LNCaP clone FGC (cell line): ENCODE data around the gene RPL18.

Experiments used
- DNase-seq: peaks from one replicate; pipeline ENCODE4 v3.0.0-alpha.2; 2011; ENCODE audit warnings: low read depth
- H3K4me3 ChIP-seq: 2 replicates; pipeline ENCODE4 v1.5.1; 2011; ENCODE audit warnings: mild to moderate bottlenecking, low read depth, low read length, control low read depth
- TF ChIP-seq, protein P1 (sequence below): IDR thresholded peaks from 2 replicates; pipeline ENCODE4 v1.5.1; 2012; ENCODE audit warnings: mild to moderate bottlenecking; ENCODE audit not compliant: control insufficient read depth, insufficient read depth; ENCODE audit errors: extremely low read depth

RPL18 gene

DNA sequence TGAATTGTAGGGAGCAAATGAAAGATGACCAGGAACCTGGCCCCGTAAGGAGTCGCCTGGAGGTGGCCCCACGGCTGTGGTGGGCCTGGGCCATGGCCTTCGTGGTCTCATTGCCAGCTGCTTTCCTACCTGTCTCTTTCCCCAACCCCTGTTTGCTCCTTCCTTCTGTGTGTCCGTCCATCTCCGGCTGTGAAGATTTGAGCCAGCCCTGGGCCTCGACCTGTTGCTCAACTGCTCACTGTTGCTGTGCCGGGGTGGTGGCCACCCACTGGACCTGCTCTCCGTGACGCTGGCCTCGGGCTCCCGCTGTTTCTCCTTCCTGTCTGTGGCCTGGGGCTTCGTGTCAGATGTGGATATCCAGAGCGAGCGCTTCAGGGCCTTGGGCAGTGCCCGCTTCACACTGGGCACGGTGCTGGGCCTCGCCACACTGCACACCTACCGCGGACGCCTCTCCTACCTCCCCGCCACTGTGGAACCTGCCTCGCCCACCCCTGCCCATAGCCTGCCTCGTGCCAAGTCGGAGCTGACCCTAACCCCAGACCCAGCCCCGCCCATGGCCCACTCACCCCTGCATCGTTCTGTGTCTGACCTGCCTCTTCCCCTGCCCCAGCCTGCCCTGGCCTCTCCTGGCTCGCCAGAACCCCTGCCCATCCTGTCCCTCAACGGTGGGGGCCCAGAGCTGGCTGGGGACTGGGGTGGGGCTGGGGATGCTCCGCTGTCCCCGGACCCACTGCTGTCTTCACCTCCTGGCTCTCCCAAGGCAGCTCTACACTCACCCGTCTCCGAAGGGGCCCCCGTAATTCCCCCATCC lies 9.7 kb upstream of the RPL18 start:
- TF ChIP-seq, protein P1, sequence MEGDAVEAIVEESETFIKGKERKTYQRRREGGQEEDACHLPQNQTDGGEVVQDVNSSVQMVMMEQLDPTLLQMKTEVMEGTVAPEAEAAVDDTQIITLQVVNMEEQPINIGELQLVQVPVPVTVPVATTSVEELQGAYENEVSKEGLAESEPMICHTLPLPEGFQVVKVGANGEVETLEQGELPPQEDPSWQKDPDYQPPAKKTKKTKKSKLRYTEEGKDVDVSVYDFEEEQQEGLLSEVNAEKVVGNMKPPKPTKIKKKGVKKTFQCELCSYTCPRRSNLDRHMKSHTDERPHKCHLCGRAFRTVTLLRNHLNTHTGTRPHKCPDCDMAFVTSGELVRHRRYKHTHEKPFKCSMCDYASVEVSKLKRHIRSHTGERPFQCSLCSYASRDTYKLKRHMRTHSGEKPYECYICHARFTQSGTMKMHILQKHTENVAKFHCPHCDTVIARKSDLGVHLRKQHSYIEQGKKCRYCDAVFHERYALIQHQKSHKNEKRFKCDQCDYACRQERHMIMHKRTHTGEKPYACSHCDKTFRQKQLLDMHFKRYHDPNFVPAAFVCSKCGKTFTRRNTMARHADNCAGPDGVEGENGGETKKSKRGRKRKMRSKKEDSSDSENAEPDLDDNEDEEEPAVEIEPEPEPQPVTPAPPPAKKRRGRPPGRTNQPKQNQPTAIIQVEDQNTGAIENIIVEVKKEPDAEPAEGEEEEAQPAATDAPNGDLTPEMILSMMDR, result no peak
- DNase-seq, result no peak

DNA sequence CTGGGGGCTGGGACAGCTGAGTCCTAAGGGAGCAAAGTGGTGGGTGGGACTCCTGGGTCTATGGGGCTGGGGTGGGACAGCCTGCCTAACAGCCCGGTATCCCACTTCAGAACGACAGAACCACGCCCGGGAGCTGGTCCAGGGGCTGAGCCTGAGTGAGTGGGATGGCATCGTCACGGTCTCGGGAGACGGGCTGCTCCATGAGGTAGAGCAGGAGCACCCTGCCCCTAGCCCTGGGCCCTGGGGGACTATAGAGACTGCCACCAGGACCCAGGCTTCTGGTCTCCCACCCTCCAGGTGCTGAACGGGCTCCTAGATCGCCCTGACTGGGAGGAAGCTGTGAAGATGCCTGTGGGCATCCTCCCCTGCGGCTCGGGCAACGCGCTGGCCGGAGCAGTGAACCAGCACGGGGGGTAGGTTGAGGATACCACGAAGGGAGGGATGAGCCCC lies 8.9 kb upstream of the RPL18 start:
- no peak overlapping the region for H3K4me3 ChIP-seq
- TF ChIP-seq, protein P1, result no peak
- DNase-seq, result no peak

More for the DNA sequence above, 9.7 kb upstream of the RPL18 start:
- no peak overlapping the region for H3K4me3 ChIP-seq

DNA sequence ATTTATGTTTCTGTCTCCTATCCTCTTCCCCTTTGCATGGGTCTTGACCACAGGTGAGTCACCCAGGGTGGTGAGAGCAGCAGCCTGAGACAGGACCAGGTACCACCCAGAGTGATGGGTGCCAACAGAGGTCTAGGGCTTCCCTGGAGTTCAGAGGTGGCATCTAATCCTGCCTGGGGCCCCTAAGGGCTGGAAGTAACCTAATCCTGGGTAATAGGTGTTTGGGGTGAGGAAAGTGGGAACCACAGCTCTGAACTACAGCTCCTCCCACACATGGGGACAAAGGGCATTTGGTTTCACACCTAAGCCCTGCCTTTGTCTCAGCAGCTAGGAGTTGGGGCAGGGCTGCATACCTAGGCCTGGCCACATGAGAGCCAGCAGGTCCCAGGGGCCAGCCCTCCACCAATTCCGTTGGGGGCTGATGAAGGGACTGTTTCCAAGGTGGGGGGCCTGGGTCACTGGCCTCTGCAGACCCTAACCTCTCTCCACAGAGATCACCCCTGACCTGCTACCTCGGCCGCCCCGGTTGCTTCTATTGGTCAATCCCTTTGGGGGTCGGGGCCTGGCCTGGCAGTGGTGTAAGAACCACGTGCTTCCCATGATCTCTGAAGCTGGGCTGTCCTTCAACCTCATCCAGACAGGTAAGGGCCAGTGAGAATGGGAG lies 8.4 kb upstream of the RPL18 start:
- TF ChIP-seq, protein P1, result no peak
- no peak for DNase-seq
- no peak overlapping the region for H3K4me3 ChIP-seq

DNA sequence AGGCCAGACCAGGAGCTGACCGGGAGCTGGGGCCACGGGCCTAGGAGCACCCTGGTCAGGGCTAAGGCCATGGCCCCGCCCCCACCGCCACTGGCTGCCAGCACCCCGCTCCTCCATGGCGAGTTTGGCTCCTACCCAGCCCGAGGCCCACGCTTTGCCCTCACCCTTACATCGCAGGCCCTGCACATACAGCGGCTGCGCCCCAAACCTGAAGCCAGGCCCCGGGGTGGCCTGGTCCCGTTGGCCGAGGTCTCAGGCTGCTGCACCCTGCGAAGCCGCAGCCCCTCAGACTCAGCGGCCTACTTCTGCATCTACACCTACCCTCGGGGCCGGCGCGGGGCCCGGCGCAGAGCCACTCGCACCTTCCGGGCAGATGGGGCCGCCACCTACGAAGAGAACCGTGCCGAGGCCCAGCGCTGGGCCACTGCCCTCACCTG lies 6.9 kb upstream of the RPL18 start:
- no peak overlapping the region for H3K4me3 ChIP-seq
- DNase-seq, result no peak
- TF ChIP-seq, protein P1, result no peak

DNA sequence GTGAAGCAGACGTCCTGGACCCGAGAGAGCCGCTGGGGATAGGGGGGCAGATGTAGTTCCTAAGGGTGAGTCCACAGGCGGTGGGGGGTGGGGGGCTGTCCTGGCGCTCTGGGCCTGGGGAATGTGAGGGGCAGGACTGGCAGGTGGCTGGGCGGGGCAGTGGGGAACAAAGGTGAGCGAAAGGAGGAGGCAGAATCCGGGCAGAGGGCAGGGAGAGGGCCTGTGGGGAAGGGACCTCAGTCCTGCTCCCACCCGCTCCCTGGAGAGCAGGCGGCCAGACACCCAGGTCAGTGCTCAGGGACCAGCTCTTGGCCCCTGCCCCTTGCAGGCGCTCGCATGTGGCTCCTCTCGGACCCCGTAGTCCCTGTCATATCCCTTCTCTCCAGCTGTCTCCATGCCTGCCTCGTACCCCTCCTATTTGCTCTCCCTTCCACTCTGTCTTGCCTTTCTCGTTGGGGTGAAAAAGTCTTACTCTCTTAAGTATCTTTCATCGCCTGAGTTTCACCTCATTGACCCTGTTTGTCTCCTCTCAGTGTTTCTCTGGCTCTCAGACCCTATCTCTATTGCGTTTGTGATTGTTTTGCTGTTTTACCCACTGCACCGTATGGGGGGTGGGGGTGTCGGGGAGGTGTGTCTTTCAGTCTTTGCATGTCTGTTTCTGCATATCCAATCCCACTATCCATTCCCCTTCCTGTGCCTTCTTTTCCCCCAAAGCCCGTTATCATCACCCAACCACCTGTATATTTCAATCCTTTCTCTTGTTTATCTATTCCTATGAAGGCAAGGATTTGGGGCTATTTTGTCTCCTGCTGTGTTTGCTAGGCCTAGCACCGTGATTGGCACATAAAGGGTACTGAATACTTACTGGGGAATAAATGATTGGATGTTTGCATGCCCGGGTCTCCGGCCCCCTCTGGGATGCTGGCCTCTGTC lies 6.1 kb upstream of the RPL18 start:
- H3K4me3 ChIP-seq, result peak overlapping the region; percentile 64
- TF ChIP-seq, protein P1, result no peak
- DNase-seq, result no peak

DNA sequence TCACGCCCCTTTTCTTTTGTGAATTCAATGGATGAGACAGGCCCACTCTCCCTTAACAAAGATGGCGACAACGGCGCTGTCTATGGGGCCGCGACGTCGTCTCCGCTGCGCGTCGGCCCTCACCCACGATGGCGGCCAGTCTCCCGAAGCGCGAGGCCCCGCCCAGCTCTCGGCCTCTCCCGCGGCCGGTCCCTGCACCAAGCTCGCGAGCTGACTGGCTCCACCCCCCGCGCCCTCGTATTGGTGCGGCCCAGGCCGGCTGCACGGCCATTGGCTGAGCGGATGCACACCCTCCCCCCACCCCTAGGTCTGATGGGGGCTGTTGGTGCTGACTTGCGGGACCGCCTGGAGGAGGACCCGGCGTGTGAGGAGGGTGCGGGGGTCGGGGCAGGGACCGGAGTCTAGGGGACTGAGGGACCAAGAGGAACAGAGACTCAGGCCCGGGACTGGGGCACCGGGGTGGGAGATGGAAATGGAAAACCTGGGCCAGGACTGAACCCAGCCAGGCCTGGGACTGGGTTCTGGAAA lies 5.2 kb upstream of the RPL18 start:
- H3K4me3 ChIP-seq, result peak overlapping the region; percentile 64
- TF ChIP-seq, protein P1, result no peak
- no peak for DNase-seq
